K562 (cell line): ENCODE measurements around the gene LNPEP. TPM values are rescaled to one million over a fixed set of nuclear protein-coding genes. Genes with fewer than 3 reads are reported as not detected.

ENCODE experiments used
- ATAC-seq: fragments of 200-7000 bp; cut with Tn5 transposase; 3 replicates; pipeline ENCODE4 v1.9.1; 2020; ENCODE audit warnings: moderate library complexity
- Bru-seq: library from RNA; stranded (reverse); fragments of 400-500 nt; gene quantifications from one replicate; lab custom pipeline; 2021; lab: Mats Ljungman, UMichigan
- BruChase-seq, 2 experiments: library from RNA; stranded (reverse); fragments of 400-500 nt; gene quantifications; one replicate each; lab custom pipeline; 2021; lab: Mats Ljungman, UMichigan
- BruUV-seq: library from RNA; stranded (reverse); fragments of 400-500 nt; replicated peaks from 2 replicates; lab custom pipeline; 2021; lab: Mats Ljungman, UMichigan
- CTCF ChIA-PET: fragments of 300-600 bp; formaldehyde crosslinking; extraction: SDS; loops from one replicate; lab custom pipeline; 2021; ENCODE audit warnings: low intra/inter-chr PET ratio; lab: Yijun Ruan, JAX
- POLR2A ChIA-PET: fragments of 300-600, 350-650 bp; sonication (Branson Sonifier 250); formaldehyde crosslinking; extraction: SDS; loops from one replicate; lab custom pipeline; 2021; ENCODE audit warnings: antibody characterized with exemption, inconsistent platforms; lab: Yijun Ruan, JAX
- DNase-seq, 4 experiments: peaks; one replicate each; pipeline versions ENCODE4 v3.0.0 to v3.0.0-alpha.2; 2011 to 2018; ENCODE audit warnings: low spot score in 3 of 4, mixed read lengths in 3 of 4; ENCODE audit errors: extremely low read depth in 1 of 4
- FAIRE-seq: peaks from 2 replicates; lab custom pipeline; 2011; peaks lifted over from hg19 to GRCh38; lab: Jason Lieb, UNC
- H2AFZ ChIP-seq: 2 replicates; pipeline ENCODE4 v1.6.0; 2011; ENCODE audit warnings: low read depth, low read length, control low read depth, inconsistent platforms
- H3K27ac ChIP-seq: fragments of 200-600 bp; 3 replicates; pipeline ENCODE4 v1.8.0; 2011; ENCODE audit warnings: low read depth, mild to moderate bottlenecking, control low read depth, inconsistent platforms, low read length, moderate library complexity, mixed read lengths; ENCODE audit errors: extremely low read depth
- H3K27me3 ChIP-seq, 2 experiments: fragments of 300-600 bp in 1 of 2; 2 replicates in 1 of 2; 3 replicates in 1 of 2; pipeline versions ENCODE4 v1.6.0 to v1.8.0; 2011; ENCODE audit warnings: inconsistent platforms in 2 of 2, low read length in 2 of 2, mild to moderate bottlenecking in 1 of 2, mixed read lengths in 1 of 2, moderate library complexity in 1 of 2; ENCODE audit not compliant: control insufficient read depth in 2 of 2, insufficient read depth in 2 of 2
- H3K36me3 ChIP-seq: fragments of 300-600 bp; 3 replicates; pipeline ENCODE4 v1.8.0; 2011; ENCODE audit warnings: mild to moderate bottlenecking, low read length, inconsistent platforms; ENCODE audit not compliant: control insufficient read depth, insufficient read depth
- H3K4me1 ChIP-seq, 2 experiments: fragments of 200-600 bp in 1 of 2; replicated peaks in 1 of 2; 2 replicates in 1 of 2; 3 replicates in 1 of 2; pipeline versions ENCODE4 v1.5.1 to v1.8.0; 2011; ENCODE audit warnings: inconsistent platforms in 2 of 2, low read length in 2 of 2, mild to moderate bottlenecking in 1 of 2, mixed read lengths in 1 of 2, moderate library complexity in 1 of 2; ENCODE audit not compliant: control insufficient read depth in 2 of 2, insufficient read depth in 2 of 2
- H3K4me2 ChIP-seq: 2 replicates; pipeline ENCODE4 v1.6.1; 2011; ENCODE audit warnings: low read length, control low read depth, inconsistent platforms, mixed read lengths; ENCODE audit not compliant: insufficient read depth
- H3K4me3 ChIP-seq: fragments of 200-600 bp; sonication (generic), shearing (Covaris generic); 2 replicates; pipeline ENCODE4 v1.5.1; 2016; ENCODE audit warnings: control low read depth, inconsistent platforms
- H3K79me2 ChIP-seq: fragments of 200-600 bp; 3 replicates; pipeline ENCODE4 v1.8.0; 2011; ENCODE audit warnings: low read length, inconsistent platforms; ENCODE audit not compliant: control insufficient read depth, insufficient read depth
- H3K9ac ChIP-seq, 2 experiments: 2 replicates each; pipeline versions ENCODE4 v1.6.0 to v1.6.1; 2011; ENCODE audit warnings: low read depth in 2 of 2, low read length in 2 of 2, control low read depth in 1 of 2, inconsistent platforms in 1 of 2, mild to moderate bottlenecking in 1 of 2, mixed read lengths in 1 of 2; ENCODE audit not compliant: insufficient read depth in 1 of 2
- H3K9me1 ChIP-seq: one replicate; pipeline ENCODE4 v1.6.0; 2011; ENCODE audit warnings: inconsistent platforms, mild to moderate bottlenecking, low read length, moderate library complexity; ENCODE audit not compliant: control insufficient read depth, insufficient read depth
- H3K9me3 ChIP-seq: replicated peaks from 2 replicates; pipeline ENCODE4 v1.5.1; 2011; ENCODE audit warnings: low read depth, low read length, inconsistent platforms; ENCODE audit not compliant: control insufficient read depth, insufficient read depth
- H4K20me1 ChIP-seq: replicated peaks from 2 replicates; pipeline ENCODE4 v1.6.1; 2011; ENCODE audit warnings: low read length, inconsistent platforms, mixed read lengths; ENCODE audit not compliant: control insufficient read depth, insufficient read depth
- CUX1 ChIP-seq: fragments of 200-800 bp; sonication (Bioruptor generic); IDR thresholded peaks from 2 replicates; pipeline ENCODE4 v1.6.1; 2016; ENCODE audit warnings: missing genetic modification characterization, missing compliant biosample characterization
- WGBS: fragments of 100-300 bp; shearing (Covaris generic); methylation state at CpG from one replicate; pipeline ENCODE4 v1.1.6; 2016; ENCODE audit warnings: low coverage, mixed read lengths; ENCODE audit not compliant: insufficient coverage; ENCODE audit errors: missing lambda C conversion rate; 5-methylcytosine and 5-hydroxymethylcytosine counted together
- in situ Hi-C: fragments of 300-500 bp; cut with MboI; formaldehyde crosslinking; loops from 4 replicates; pipeline ENCODE4 v1.15.0; 2018; ENCODE audit warnings: inconsistent platforms, mixed read lengths
- intact Hi-C: fragments of 100-400 bp; cut with micrococcal nuclease; formaldehyde crosslinking; loops from 2 replicates; pipeline ENCODE4 v1.14.2; 2022
- long read RNA-seq, 3 experiments: library from polyadenylated mRNA in 2 of 3; library from RNA in 1 of 3; unstranded in 2 of 3; stranded (forward) in 1 of 3; transcript quantifications; one replicate each; pipeline ENCODE4 v2.0.0, GENCODE V29; 2019 to 2022
- polyA minus RNA-seq, 3 experiments: library from RNA; depleted of rRNA, polyadenylated mRNA; stranded (reverse); fragments of >200 nt; gene quantifications; 2 replicates each; pipeline ENCODE4 v1.2.3, GENCODE V29; 2011
- polyA plus RNA-seq, 8 experiments: library from polyadenylated mRNA; depleted of rRNA in 4 of 8; stranded (reverse) in 5 of 8; unstranded in 3 of 8; fragments of >200 nt; fragmentation: Nextera tagmentation in 2 of 8; fragmentation: Illumina TruSeq in 1 of 8; extraction: Ambion mirVana in 2 of 8; extraction: Trizol in 1 of 8; gene quantifications; 2 replicates each; pipeline versions ENCODE4 v1.2.1 to v1.2.3, GENCODE V29; 2011 to 2014; ENCODE audit warnings: inconsistent platforms in 1 of 8, missing spikeins in 1 of 8
- total RNA-seq, 7 experiments: library from RNA; depleted of rRNA in 6 of 7; stranded (reverse); fragments of >200 nt in 6 of 7; fragmentation: Illumina TruSeq in 2 of 7; extraction: Trizol in 2 of 7; gene quantifications; 2 replicates each; pipeline versions ENCODE4 v1.2.1 to v1.2.3, GENCODE V29; 2011 to 2021; ENCODE audit warnings: low replicate concordance in 1 of 7
- TF ChIP-seq, protein P1 (sequence below): sonication (generic); formaldehyde crosslinking; IDR thresholded peaks from 2 replicates; pipeline ENCODE4 v1.8.0; 2023; ENCODE audit warnings: missing genetic modification reagents, mild to moderate bottlenecking, borderline replicate concordance

Gene LNPEP
- total RNA-seq (2011; cell fraction: chromatin; rRNA removed; ENCODE audit: low replicate concordance): 36.6 and 68.1 TPM in 2 replicates
- total RNA-seq (2011; cell fraction: nucleolus; rRNA removed): 19.8 and 21.8 TPM in 2 replicates
- 43.1 and 74.7 TPM in 2 replicates for total RNA-seq (2011; cell fraction: nucleoplasm; rRNA removed)
- total RNA-seq (2014; rRNA removed) (9.9 and 11.0 TPM in 2 replicates), total RNA-seq (2014; rRNA removed; fragmentation: Illumina TruSeq; extraction: Trizol) (24.7 and 29.6 TPM in 2 replicates), total RNA-seq (2015; rRNA removed; fragmentation: Illumina TruSeq; extraction: Trizol) (24.3 and 27.9 TPM in 2 replicates), total RNA-seq (2021) (19.3 and 20.3 TPM in 2 replicates), polyA plus RNA-seq (2011; rRNA removed) (13.1 and 16.2 TPM in 2 replicates), polyA plus RNA-seq (2014; fragmentation: Illumina TruSeq; extraction: Trizol) (9.5 and 11.2 TPM in 2 replicates), polyA plus RNA-seq (2014; fragmentation: Nextera tagmentation; extraction: Ambion mirVana) (1 to 10 TPM; 2.6 to 3.2 TPM), polyA plus RNA-seq (2014; rRNA removed) (9.2 and 10.0 TPM in 2 replicates), polyA minus RNA-seq (2011; rRNA and poly(A)+ RNA removed) (67.1 and 69.7 TPM in 2 replicates), Bru-seq, nascent RNA (percentile 80 among the genes with signal in this experiment), BruChase-seq, experiment 1, labeled RNA remaining after a 2-hour chase (percentile 81 among the genes with signal in this experiment), BruChase-seq, experiment 2, labeled RNA remaining after a 6-hour chase (percentile 83 among the genes with signal in this experiment)
- polyA plus RNA-seq (2011; cell fraction: cytosol; rRNA removed): 3.5 and 9.1 TPM in 2 replicates
- 10.3 and 12.8 TPM in 2 replicates for polyA plus RNA-seq (2011; cell fraction: nucleus; rRNA removed)
- polyA plus RNA-seq (2012): 5.9 and 6.5 TPM in 2 replicates
- 25.2 and 26.1 TPM in 2 replicates for polyA minus RNA-seq (2011; cell fraction: cytosol; rRNA and poly(A)+ RNA removed)
- polyA minus RNA-seq (2011; cell fraction: nucleus; rRNA and poly(A)+ RNA removed): 20.2 and 41.5 TPM in 2 replicates
- long read RNA-seq, experiment 1, full-length matches to known transcripts: 13 of 36 reads
- long read RNA-seq, experiment 1, partial matches to known transcripts: 10 of 36 reads
- long read RNA-seq, experiment 1, other reads (novel, unspliced or antisense): 13 of 36 reads
- long read RNA-seq, experiment 2, partial matches to known transcripts: 2 of 10 reads
- long read RNA-seq, experiment 2, other reads (novel, unspliced or antisense): 8 of 10 reads
- long read RNA-seq, experiment 3, full-length matches to known transcripts: 1 of 5 reads
- long read RNA-seq, experiment 3, partial matches to known transcripts: 1 of 5 reads
- long read RNA-seq, experiment 3, other reads (novel, unspliced or antisense): 3 of 5 reads

DNA sequence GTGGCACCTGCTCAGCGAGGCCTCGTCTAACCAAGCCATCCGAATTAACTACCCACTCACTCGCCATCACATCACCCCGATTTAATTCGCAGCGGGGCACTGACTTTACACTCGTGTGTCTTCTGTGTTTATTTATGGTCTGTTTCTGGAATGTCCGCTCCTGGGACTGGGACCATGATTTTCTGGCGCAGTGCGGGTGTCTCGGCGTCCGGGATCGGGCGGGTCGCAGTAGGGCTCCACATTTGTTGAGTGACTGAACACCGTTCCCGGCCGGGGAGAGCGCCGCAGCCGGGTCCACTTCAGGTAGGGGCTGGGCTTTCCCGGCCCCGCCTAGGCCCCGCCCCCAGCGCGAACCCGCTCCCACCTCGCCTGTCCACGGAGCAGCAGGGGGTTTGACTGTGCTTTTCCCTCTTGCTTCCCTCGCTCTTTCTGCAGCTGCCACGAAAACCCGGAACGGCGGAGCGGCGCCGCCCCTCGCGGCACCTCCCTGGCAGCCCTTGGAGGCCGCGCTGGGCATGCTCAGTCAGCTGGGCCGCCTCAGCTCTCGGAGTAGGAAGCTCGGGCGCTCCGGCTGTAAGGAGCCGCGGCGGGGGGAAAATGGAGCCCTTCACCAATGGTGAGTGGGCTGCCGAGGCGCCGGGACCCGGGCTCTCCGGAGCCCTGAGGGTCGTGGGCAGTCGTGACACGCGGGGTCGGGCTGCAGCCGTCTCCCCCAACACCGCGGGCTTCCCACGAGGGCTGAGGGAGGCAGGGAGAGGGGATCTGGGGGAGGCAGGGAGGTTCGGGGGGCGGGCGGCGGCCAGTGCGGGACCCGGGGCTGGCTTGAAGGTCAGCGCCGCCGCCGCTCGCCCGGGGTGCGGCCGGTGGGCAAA lies at the start of gene LNPEP:
LNPEP (plus strand) TSS at position 522 of the 872 bp plus-strand sequence; CDS start at position 598, 76 bp downstream.
- ATAC-seq (peak; percentile 86), FAIRE-seq (peak; percentile 78), DNase-seq (peak; percentile 90 to 97 (median 91))
- peak within 1 kb of the TSS; percentile 95 for H2AFZ ChIP-seq
- under 1% methylated on average over 46 of the region's 79 CpGs for WGBS
- intact Hi-C loops (loop anchor here (1.0 to 10.0 kb wide), 6 partner anchors 59 to 1989 kb away; partner anchors contain the start of genes CHD1, ERAP1 and ERAP2), in situ Hi-C loops (no loop called here)
- peak within 1 kb of the TSS; percentile 75 for H3K4me3 ChIP-seq
- peak within 1 kb of the TSS; percentile 85 for H3K27ac ChIP-seq
- ChIA-PET POLR2A (interaction anchor here (0.7 to 1.0 kb wide), 3 partner anchors 11 to 57 kb away, joined by 3 read pairs; no protein-coding TSS in a partner anchor), CTCF (interaction anchor here (0.6 kb wide), 1 partner anchor 25 kb away, joined by 3 read pairs; no protein-coding TSS in a partner anchor)
- H3K9ac ChIP-seq: peak within 1 kb of the TSS; percentile 80 to 97
- no peaks in the 10 kb centered on the region for H3K9me3 ChIP-seq
- no TSS peak for BruUV-seq
- peaks cover 56% of the 10 kb centered on the region for H3K79me2 ChIP-seq
- H3K27me3 ChIP-seq: no peaks in the 10 kb centered on the region
- no peaks in the 10 kb centered on the region for H4K20me1 ChIP-seq
- peaks cover 31 to 41% of the 10 kb centered on the region in 2 experiments for H3K4me1 ChIP-seq
- no peaks in the 10 kb centered on the region for H3K9me1 ChIP-seq
- H3K4me2 ChIP-seq: peak within 1 kb of the TSS; percentile 97
- H3K36me3 ChIP-seq: peaks cover 3% of the 10 kb centered on the region; the same call in 1 of the 3 replicates
- TF ChIP-seq, protein P1, sequence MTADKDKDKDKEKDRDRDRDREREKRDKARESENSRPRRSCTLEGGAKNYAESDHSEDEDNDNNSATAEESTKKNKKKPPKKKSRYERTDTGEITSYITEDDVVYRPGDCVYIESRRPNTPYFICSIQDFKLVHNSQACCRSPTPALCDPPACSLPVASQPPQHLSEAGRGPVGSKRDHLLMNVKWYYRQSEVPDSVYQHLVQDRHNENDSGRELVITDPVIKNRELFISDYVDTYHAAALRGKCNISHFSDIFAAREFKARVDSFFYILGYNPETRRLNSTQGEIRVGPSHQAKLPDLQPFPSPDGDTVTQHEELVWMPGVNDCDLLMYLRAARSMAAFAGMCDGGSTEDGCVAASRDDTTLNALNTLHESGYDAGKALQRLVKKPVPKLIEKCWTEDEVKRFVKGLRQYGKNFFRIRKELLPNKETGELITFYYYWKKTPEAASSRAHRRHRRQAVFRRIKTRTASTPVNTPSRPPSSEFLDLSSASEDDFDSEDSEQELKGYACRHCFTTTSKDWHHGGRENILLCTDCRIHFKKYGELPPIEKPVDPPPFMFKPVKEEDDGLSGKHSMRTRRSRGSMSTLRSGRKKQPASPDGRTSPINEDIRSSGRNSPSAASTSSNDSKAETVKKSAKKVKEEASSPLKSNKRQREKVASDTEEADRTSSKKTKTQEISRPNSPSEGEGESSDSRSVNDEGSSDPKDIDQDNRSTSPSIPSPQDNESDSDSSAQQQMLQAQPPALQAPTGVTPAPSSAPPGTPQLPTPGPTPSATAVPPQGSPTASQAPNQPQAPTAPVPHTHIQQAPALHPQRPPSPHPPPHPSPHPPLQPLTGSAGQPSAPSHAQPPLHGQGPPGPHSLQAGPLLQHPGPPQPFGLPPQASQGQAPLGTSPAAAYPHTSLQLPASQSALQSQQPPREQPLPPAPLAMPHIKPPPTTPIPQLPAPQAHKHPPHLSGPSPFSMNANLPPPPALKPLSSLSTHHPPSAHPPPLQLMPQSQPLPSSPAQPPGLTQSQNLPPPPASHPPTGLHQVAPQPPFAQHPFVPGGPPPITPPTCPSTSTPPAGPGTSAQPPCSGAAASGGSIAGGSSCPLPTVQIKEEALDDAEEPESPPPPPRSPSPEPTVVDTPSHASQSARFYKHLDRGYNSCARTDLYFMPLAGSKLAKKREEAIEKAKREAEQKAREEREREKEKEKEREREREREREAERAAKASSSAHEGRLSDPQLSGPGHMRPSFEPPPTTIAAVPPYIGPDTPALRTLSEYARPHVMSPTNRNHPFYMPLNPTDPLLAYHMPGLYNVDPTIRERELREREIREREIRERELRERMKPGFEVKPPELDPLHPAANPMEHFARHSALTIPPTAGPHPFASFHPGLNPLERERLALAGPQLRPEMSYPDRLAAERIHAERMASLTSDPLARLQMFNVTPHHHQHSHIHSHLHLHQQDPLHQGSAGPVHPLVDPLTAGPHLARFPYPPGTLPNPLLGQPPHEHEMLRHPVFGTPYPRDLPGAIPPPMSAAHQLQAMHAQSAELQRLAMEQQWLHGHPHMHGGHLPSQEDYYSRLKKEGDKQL (CRISPR knock-in tag): no peak
- TF ChIP-seq CUX1: no peak
